ENCODE data around the gene VAV2. TPM values are rescaled to one million over a fixed set of nuclear protein-coding genes. Genes with fewer than 3 reads are reported as not detected.
A peak's percentile ranks its signal among the peaks of the same experiment; 100 is the strongest.

Gene VAV2
- 17.8 TPM for polyA plus RNA-seq (2013, experiment 1 of 2)
- polyA plus RNA-seq (2013, experiment 2 of 2), result 19.9 TPM

- peak within 1 kb of the TSS; percentile 87 for H3K9ac ChIP-seq (ENCODE audit: low read depth, low read length)
- no peaks in the 10 kb centered on the region for H3K9me3 ChIP-seq (ENCODE audit: insufficient read depth, low read depth, low read length)
- peaks cover 5% of the 10 kb centered on the region; the same call in 1 of the 2 replicates for H3K4me1 ChIP-seq (ENCODE audit: insufficient read depth, low read length)
- under 1% methylated on average over 124 of the region's 124 CpGs for WGBS
- H3K36me3 ChIP-seq (ENCODE audit: insufficient read depth, low read length), result no peaks in the 10 kb centered on the region
- peak within 1 kb of the TSS; percentile 94 for H3K4me3 ChIP-seq (ENCODE audit: low read length)
- H3K27me3 ChIP-seq (ENCODE audit: insufficient read depth, low read length), result no peaks in the 10 kb centered on the region
- H3K27ac ChIP-seq (ENCODE audit: low read depth, low read length), result peak within 1 kb of the TSS; percentile 60; the same call in 1 of the 2 replicates
Observed at GRCh38 chr9:133991964-133992779, at the start of gene VAV2. Gene VAV2 (minus strand): TSS chr9:133992324. CDS start chr9:133992278, 46 bp downstream.

- Histone ChIP-seq H3K9ac (ENCODE audit: low read depth, low read length) (no peak overlapping the region), H3K9me3 (ENCODE audit: insufficient read depth, low read depth, low read length) (no peaks in the 10 kb centered on the region), H3K4me3 (ENCODE audit: low read length) (no peak overlapping the region), H3K27me3 (ENCODE audit: insufficient read depth, low read length) (no peaks in the 10 kb centered on the region), H3K27ac (ENCODE audit: low read depth, low read length) (no peak overlapping the region), H3K4me1 (ENCODE audit: insufficient read depth, low read length) (no peaks in the 10 kb centered on the region), H3K36me3 (ENCODE audit: insufficient read depth, low read length) (peaks cover 93% of the 10 kb centered on the region)
- 96% methylated on average over 16 of the region's 16 CpGs for WGBS
Observed at GRCh38 chr9:134041649-134041962, 49.5 kb upstream of the VAV2 start.

GRCh38 chr9:134040781-134041648 lies 48.9 kb upstream of the VAV2 start:
- Histone ChIP-seq H3K27me3 (ENCODE audit: insufficient read depth, low read length) (no peaks in the 10 kb centered on the region), H3K4me3 (ENCODE audit: low read length) (no peak overlapping the region), H3K36me3 (ENCODE audit: insufficient read depth, low read length) (peaks cover 93% of the 10 kb centered on the region), H3K4me1 (ENCODE audit: insufficient read depth, low read length) (no peaks in the 10 kb centered on the region), H3K9ac (ENCODE audit: low read depth, low read length) (no peak overlapping the region), H3K9me3 (ENCODE audit: insufficient read depth, low read depth, low read length) (no peaks in the 10 kb centered on the region), H3K27ac (ENCODE audit: low read depth, low read length) (no peak overlapping the region)
- WGBS, result 95% methylated on average over 21 of the region's 21 CpGs

GRCh38 chr9:134040176-134040565 lies 48.0 kb upstream of the VAV2 start:
- 95% methylated on average over 17 of the region's 17 CpGs for WGBS
- no peak overlapping the region for H3K4me3 ChIP-seq (ENCODE audit: low read length)
- no peak overlapping the region for H3K27ac ChIP-seq (ENCODE audit: low read depth, low read length)
- no peaks in the 10 kb centered on the region for H3K4me1 ChIP-seq (ENCODE audit: insufficient read depth, low read length)
- no peak overlapping the region for H3K9ac ChIP-seq (ENCODE audit: low read depth, low read length)
- no peaks in the 10 kb centered on the region for H3K27me3 ChIP-seq (ENCODE audit: insufficient read depth, low read length)
- peaks cover 93% of the 10 kb centered on the region for H3K36me3 ChIP-seq (ENCODE audit: insufficient read depth, low read length)
- no peaks in the 10 kb centered on the region for H3K9me3 ChIP-seq (ENCODE audit: insufficient read depth, low read depth, low read length)

GRCh38 chr9:134039386-134040175 lies 47.5 kb upstream of the VAV2 start:
- no peaks in the 10 kb centered on the region for H3K4me1 ChIP-seq (ENCODE audit: insufficient read depth, low read length)
- H3K27me3 ChIP-seq (ENCODE audit: insufficient read depth, low read length), result no peaks in the 10 kb centered on the region
- no peak overlapping the region for H3K9ac ChIP-seq (ENCODE audit: low read depth, low read length)
- peaks cover 93% of the 10 kb centered on the region for H3K36me3 ChIP-seq (ENCODE audit: insufficient read depth, low read length)
- no peaks in the 10 kb centered on the region for H3K9me3 ChIP-seq (ENCODE audit: insufficient read depth, low read depth, low read length)
- 95% methylated on average over 20 of the region's 20 CpGs for WGBS
- H3K4me3 ChIP-seq (ENCODE audit: low read length), result no peak overlapping the region
- no peak overlapping the region for H3K27ac ChIP-seq (ENCODE audit: low read depth, low read length)

GRCh38 chr9:134037641-134038040 lies 45.5 kb upstream of the VAV2 start:
- Histone ChIP-seq H3K27ac (ENCODE audit: low read depth, low read length) (no peak overlapping the region), H3K9me3 (ENCODE audit: insufficient read depth, low read depth, low read length) (no peaks in the 10 kb centered on the region), H3K36me3 (ENCODE audit: insufficient read depth, low read length) (peaks cover 95% of the 10 kb centered on the region), H3K4me3 (ENCODE audit: low read length) (no peak overlapping the region), H3K9ac (ENCODE audit: low read depth, low read length) (no peak overlapping the region), H3K27me3 (ENCODE audit: insufficient read depth, low read length) (no peaks in the 10 kb centered on the region), H3K4me1 (ENCODE audit: insufficient read depth, low read length) (no peaks in the 10 kb centered on the region)
- WGBS, result 87% methylated on average over 2 of the region's 2 CpGs

- Histone ChIP-seq H3K9ac (ENCODE audit: low read depth, low read length) (no peak overlapping the region), H3K4me3 (ENCODE audit: low read length) (no peak overlapping the region), H3K27ac (ENCODE audit: low read depth, low read length) (no peak overlapping the region), H3K27me3 (ENCODE audit: insufficient read depth, low read length) (no peaks in the 10 kb centered on the region), H3K36me3 (ENCODE audit: insufficient read depth, low read length) (peaks cover 98% of the 10 kb centered on the region), H3K4me1 (ENCODE audit: insufficient read depth, low read length) (no peaks in the 10 kb centered on the region), H3K9me3 (ENCODE audit: insufficient read depth, low read depth, low read length) (no peaks in the 10 kb centered on the region)
- 97% methylated on average over 16 of the region's 16 CpGs for WGBS
Observed at GRCh38 chr9:134036130-134036529, 44.0 kb upstream of the VAV2 start.

GRCh38 chr9:134035041-134036039 lies 43.2 kb upstream of the VAV2 start:
- WGBS, result 97% methylated on average over 28 of the region's 28 CpGs
- Histone ChIP-seq H3K27ac (ENCODE audit: low read depth, low read length) (no peak overlapping the region), H3K4me3 (ENCODE audit: low read length) (no peak overlapping the region), H3K9me3 (ENCODE audit: insufficient read depth, low read depth, low read length) (no peaks in the 10 kb centered on the region), H3K4me1 (ENCODE audit: insufficient read depth, low read length) (no peaks in the 10 kb centered on the region), H3K27me3 (ENCODE audit: insufficient read depth, low read length) (no peaks in the 10 kb centered on the region), H3K9ac (ENCODE audit: low read depth, low read length) (no peak overlapping the region), H3K36me3 (ENCODE audit: insufficient read depth, low read length) (peaks cover 98% of the 10 kb centered on the region)

GRCh38 chr9:134034215-134035040 lies 42.3 kb upstream of the VAV2 start:
- no peak overlapping the region for H3K4me3 ChIP-seq (ENCODE audit: low read length)
- WGBS, result 96% methylated on average over 19 of the region's 19 CpGs
- H3K9ac ChIP-seq (ENCODE audit: low read depth, low read length), result no peak overlapping the region
- H3K27ac ChIP-seq (ENCODE audit: low read depth, low read length), result no peak overlapping the region
- H3K4me1 ChIP-seq (ENCODE audit: insufficient read depth, low read length), result no peaks in the 10 kb centered on the region
- no peaks in the 10 kb centered on the region for H3K27me3 ChIP-seq (ENCODE audit: insufficient read depth, low read length)
- H3K9me3 ChIP-seq (ENCODE audit: insufficient read depth, low read depth, low read length), result no peaks in the 10 kb centered on the region
- peaks cover 91% of the 10 kb centered on the region for H3K36me3 ChIP-seq (ENCODE audit: insufficient read depth, low read length)

Measured in HUES64 (cell line).